Gastroesophageal sphincter (tissue), 3 donors: ENCODE results near the gene IFIH1.

ENCODE experiments used
- CTCF ChIP-seq, 4 experiments: fragments of 200-600 bp in 2 of 4; fragments of 450-650 bp in 2 of 4; sonication (generic) in 1 of 4; IDR thresholded peaks; one replicate each; pipeline ENCODE4 v1.5.1; 2017 to 2019; ENCODE audit warnings: antibody characterized with exemption in 4 of 4, mild to moderate bottlenecking in 2 of 4, moderate library complexity in 2 of 4
- EP300 ChIP-seq: sonication (generic); formaldehyde crosslinking; IDR thresholded peaks from one replicate; pipeline ENCODE4 v1.6.1; 2017; ENCODE audit warnings: antibody characterized with exemption, mild to moderate bottlenecking
- POLR2A ChIP-seq, 2 donors: fragments of 450-650 bp; IDR thresholded peaks; one replicate each; pipeline ENCODE4 v1.6.1; 2017; ENCODE audit warnings: antibody characterized with exemption in 2 of 2, mild to moderate bottlenecking in 2 of 2, moderate library complexity in 1 of 2

GRCh38 chr2:162316590-162316989 is 1.9 kb downstream of the IFIH1 start:
- TF ChIP-seq POLR2A (IDR thresholded peaks at IDR 0.05) (no peak), CTCF (IDR thresholded peaks at IDR 0.05) (no peak), EP300 (no peak)
